ENCODE measurements around the gene NOX1. TPM values are rescaled to one million over a fixed set of nuclear protein-coding genes. Genes with fewer than 3 reads are reported as not detected.

NOX1 gene
- not detected in 2 replicates for total RNA-seq

DNA sequence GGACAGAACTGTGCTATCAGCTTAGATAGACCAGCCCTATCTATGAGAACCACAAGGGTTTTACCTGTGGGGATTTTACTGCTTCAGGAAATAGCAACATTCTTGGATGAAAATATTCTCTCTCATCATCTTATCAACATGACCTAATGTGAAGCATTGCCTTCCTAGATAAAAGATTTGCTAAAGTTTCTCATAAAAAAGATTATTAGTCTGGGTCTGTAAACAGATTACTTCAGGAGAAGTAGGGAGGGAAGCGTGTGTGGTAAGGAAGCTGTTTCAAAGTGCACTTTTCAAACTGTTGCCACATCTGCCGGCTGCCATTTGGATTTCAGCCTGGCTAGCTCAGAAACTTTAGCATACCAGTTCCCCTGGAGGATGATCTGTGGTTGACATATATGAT lies at the start of gene NOX1:
NOX1 (minus strand) TSS at position 35 of the 400 bp plus-strand sequence. CDS start 220 bp downstream, outside the sequence.

DNA sequence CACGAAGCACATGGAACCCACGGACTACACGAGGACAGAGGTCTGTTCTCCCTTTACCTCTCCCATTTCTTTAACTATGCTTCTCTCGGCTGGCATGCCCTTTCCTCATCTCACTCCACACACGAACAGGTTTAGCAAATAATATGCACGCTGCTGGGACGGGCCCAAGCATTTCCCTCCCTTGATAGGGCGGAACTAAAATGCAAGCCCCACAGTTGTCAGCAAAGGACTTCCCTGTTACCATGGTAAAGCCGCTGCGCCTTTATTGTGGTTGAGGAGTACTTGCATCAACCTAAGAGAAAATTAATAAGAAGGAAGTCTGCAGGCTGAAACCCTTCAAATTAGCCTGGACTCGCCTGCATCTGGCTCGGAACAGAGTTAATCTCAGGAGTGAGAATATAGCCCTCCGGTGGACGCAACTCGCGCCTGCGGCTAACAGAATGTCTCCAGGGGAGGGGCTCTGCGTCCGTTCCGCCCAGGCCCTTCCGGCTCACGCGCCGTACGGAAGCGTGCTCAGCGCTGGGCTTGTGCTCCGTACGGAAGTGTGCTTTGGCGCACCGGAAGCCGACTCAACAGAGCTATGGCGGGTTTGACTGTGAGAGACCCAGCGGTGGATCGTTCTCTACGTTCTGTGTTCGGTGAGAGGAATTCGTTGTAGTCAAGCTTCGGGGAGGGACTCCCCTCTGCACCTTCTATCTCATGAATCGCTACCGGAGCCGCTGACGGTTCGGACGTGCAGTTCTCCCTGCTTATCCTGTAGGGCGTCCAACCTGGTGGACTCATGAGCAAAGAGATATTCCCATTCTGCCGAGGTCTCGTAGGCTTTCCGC lies 54.1 kb downstream of the NOX1 start, which contains the start of gene CSTF2:
CSTF2 (plus strand) TSS at position 555 of the 830 bp plus-strand sequence; CDS start at position 581, 26 bp downstream.

Small RNAs within 50 kb of the gene (small RNA-seq; reads per million reads assigned to genes)
- not detected for gene RF00411

Other genes with a start within 250 kb of the NOX1 start
- gene TSPAN6, start 237.6 kb downstream of the NOX1 start, total RNA-seq, result 49.3 and 60.9 TPM in 2 replicates
- 109 and 143 TPM in 2 replicates for gene SRPX2, start 230.2 kb downstream of the NOX1 start, total RNA-seq
- gene SYTL4, start 142.2 kb downstream of the NOX1 start, total RNA-seq, result 13.3 and 20.1 TPM in 2 replicates
- 24.6 and 25.3 TPM in 2 replicates for gene CSTF2, start 54.0 kb downstream of the NOX1 start, total RNA-seq
- gene XKRX, start 54.6 kb upstream of the NOX1 start, total RNA-seq, result 0.29 and 0.53 TPM in 2 replicates
- gene ARL13A, start 95.3 kb upstream of the NOX1 start, total RNA-seq, result not detected in 2 replicates
- 28.9 and 39.6 TPM in 2 replicates for gene TRMT2B, start 177.8 kb upstream of the NOX1 start, total RNA-seq
- 5.3 and 6.4 TPM in 2 replicates for gene TMEM35A, start 204.5 kb upstream of the NOX1 start, total RNA-seq
- gene CENPI, start 223.8 kb upstream of the NOX1 start, total RNA-seq, result 46.0 and 66.6 TPM in 2 replicates